HG02642 (cell line): Measurements from ENCODE around the gene LMAN2.
"Not testable (repeated sequence)": the region's sequence is repeated elsewhere in the genome, so short reads cannot be mapped to it uniquely, and the experiment has no call there.

Experiments
- ATAC-seq: cut with Tn5 transposase; IDR thresholded peaks from one replicate; pipeline ENCODE4 v1.9.1; 2021; ENCODE audit warnings: mild to moderate bottlenecking; ENCODE audit not compliant: unreplicated experiment, poor library complexity

The LMAN2 gene

DNA sequence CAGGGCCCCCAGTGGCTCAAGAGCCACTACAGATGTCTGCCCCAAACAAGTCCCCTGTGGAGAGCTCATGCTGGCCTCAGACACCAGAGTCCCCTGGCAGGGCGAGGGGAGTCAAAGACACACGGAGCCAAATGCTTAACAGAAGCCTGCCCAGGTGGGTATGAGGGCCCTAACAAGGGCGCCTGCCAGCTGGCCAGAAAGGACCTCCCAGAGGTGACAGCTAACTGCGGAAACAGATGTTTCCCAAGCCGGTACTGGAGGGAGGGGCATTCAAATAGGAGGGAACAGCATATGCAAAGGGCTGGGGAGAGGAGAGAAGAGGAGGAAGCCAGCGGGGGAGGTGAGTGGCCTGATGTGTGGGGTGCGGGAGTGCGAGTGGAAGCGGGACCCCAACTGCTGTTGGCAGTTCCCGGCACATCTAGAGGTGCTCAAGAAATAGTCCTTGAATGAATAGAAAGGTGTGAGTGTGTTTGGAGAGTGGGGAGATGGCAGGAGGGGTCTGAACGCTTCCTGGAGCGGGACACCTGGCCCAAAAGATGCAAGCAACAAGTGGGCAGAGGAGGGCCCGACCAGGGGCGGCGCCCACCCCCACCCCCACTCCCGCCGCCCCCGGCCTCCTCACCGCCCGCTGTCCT, 40.6 kb downstream of the LMAN2 start:
- ATAC-seq = no peak

DNA sequence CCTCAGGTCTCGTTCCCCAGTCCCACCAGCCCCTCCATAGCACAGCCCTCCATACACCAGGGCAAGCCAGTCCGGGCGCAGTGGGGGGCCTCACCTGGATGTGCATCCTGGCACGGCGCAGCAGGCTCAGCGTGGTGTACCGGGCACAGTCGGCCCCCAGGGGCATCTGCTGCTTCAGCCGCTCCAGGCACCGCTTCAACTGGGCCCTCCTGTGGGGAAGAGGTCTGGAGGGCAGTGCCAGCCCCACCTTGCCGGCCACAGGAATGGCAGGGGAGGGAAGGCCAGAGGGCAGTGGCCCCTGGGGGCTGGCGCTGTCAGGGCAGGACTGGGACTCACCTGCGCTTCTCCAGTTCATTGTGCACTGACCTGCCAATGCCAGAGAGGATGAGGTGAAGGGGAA, 41.1 kb downstream of the LMAN2 start:
- ATAC-seq = no peak

DNA sequence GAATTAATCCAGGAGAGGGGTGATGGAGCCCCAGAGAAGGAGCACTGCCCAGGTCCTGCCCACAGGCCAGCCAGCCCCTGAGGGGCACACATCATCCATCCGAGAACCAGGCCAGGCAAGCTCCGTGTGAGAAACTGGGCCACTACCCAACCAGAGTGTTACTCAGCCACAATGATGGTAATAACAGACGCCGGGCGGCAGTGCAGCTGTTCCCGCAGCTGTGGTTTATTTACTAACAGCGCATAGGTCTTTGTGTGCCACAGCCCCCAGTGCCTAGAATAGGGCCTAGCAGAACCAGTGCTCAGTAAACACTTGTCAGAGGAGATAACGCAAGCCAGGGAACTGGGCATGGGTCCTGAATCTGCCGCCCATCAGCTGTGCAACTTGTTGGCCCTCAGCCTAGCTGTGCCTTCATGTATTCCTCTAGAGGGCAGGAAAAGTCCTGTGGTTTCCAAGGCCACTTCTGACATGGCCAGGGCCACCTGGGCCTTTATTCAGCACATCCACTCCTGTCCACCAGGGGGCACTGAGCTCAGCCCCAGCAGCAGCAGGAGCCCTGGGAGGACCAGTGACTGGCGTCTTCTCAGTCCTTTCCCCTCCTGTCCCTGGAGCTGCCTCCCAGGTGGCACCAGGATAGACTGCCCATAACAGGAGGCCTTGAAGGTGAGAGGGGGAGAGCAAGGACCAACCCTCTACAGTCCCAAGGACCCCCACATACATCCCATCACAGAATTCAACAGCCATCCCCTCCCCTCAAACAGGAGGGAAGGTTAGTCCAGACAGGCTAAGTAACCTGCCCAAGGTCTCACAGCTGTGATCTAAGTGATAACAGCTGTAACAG, 41.9 kb downstream of the LMAN2 start:
- no peak for ATAC-seq

DNA sequence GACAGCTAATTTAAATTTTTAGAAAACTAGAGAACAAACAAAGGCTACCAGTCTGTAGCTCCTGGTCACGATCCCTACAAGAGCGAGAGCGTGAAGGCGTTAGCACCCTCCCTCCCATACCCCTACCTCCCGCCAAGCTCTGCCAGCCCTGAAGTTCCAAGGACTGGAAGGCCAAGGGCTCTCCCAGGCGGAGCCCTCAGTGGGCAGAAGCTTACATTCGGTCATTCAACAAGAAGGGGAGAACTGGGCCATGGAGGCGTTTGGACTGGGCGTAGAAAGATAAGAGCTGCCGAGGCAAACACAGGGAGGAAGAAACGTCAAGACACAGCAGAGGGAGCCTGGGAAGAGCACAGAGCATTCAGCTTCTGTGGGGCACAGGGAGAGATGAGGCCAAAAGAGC, 42.7 kb downstream of the LMAN2 start:
- no peak for ATAC-seq

DNA sequence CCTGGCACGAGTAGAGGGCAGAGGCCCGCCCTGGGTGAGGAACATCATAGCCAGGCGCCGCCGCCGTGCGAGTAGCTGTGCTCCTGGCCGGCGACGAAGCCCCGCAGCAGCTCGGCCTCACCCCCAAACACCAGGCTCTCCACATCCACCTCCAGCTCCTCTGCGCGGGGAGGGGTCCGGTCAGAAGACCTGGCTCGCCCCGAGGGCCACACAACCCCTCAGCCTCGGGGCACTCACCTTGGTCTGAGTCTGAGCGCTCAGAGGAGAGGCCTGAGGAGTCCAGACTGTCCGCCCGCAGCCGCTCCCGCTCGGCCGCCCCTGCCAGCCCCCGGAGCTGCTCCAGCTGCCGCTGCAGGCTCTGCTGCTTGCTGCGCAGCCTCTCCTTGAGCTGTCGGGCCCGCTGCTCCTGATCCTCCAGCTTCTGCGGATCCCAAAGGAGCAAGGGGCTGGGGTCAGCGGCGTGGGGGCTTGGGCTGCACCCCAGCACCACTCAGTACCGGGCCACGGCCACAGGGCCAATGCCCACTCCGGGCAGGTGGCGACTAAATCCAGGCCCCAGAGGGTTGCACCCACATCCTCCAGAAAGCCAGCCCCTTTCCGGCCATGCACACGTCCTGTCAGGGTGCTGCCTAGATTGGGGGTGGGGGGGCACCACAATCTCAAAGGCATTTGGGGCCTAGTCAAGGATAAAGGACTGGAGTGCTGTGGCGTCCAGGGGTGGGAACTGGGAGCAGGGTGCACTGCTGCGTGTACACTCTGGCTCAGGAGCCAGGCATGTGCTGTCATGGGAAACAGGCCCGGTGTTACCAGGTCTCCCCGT, 43.7 kb downstream of the LMAN2 start:
- ATAC-seq = no peak

DNA sequence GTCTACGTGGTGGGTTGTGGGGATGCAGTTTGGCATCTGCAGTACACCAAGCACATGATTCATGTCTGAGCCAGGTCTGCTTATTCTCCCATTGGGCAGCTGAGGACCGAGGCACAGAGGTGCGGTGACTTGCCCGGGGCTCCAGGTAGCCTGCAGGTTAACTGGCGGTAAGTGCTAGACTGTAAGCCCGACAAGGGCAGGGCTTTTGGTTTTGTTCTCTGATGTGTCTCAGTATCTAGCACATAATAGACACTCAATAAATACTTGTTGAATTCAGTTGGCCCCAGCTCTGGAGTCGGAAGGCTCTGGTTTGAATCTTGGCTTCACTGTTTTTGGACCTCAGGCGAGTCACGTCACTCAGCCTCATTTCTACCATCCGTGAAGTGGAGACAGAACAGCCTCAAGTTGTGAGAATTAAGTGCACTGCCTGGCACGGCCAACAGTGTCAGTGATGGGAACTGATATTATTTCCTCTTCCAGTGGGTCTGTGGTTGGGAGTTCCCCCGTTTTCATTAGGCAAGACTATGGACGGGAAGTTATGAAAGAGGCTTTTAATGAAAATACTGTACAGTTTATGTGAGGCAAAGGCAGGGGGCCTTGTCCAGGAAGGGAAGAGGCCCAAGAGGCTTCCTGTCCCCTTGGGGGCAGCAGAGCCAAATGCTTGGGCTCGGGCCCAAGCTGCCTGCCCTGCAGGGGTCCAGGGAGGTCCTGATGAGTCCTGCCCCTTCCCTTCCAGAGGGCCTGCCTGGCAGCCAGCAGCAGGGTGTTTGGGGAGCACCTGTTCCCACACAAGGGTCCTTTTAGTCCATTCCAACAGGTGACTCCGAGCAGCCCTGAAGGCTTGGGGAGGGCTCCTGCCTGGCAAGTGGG, 44.6 kb downstream of the LMAN2 start:
- no peak for ATAC-seq

DNA sequence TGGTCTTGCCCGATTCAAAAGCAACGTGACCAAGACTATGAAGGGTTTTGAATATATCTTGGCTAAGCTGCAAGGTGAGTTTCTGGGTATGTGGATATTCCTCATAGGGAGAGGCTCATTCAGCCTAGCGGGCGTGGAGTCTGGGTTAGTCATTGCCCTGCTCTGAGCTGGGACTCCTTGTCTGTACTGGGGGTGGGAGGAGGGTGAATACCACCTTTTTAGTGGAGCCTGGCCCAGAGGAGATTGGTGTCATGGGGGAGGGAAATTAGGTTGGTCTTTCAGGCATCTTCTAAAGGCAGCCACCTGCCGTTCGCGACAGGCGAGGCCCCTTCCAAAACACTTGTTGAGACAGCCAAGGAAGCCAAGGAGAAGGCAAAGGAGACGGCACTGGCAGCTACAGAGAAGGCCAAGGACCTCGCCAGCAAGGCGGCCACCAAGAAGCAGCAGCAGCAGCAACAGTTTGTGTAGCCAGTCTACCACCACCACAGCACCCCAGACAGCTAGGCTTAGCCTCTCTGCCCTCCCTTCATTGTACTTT, 45.3 kb downstream of the LMAN2 start:
- ATAC-seq = not testable (repeated sequence)

DNA sequence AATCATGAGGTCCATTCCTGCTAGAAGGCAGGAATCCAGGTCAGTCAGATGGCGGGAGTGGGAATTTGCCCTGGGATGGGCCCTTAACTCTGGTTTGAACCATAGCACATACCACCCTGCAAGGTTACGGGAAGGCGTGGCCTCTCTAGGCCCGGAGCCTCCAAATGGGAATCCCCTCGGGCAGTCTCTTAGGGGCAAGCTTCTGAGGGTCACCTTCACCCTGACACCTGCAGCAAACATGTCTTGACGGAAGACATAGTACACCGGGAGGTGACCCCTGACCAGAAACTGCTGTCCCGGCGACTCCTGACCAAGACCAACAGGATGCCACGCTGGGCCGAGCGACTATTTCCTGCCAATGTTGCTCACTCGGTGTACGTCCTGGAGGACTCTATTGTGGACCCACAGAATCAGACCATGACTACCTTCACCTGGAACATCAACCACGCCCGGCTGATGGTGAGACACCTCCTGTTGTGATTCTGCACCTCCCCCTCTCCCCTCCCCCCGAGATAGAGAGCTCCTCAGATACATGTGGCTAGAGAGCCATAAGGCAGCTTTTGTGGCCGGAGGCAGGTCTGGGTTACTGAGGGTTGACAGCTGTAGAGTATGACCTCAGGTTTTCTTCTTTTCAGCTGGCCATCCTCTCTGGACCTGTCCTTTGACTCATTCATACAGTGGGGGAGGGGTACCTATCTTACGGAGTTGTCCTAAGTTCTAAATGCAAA, 46.9 kb downstream of the LMAN2 start:
- no peak for ATAC-seq

DNA sequence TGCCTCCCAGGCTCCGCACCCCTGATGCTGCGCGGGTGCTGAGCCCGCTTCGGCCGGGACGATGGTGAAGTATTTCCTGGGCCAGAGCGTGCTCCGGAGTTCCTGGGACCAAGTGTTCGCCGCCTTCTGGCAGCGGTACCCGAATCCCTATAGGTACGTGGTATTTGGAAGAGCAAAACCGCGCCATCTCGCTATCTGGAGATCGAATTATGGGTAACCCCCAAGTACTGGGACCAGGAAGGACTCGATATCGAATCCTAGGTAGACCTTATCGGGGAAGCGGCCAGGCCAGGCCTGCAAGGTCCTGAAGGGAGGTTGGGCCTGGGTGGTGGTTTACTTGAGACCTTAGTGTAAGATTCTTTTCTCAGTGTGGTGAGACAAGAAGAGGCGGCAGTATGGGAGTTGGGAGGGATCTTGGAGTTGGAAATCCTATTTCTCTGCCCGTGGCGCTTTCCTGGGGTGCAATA, 47.5 kb downstream of the LMAN2 start:
- ATAC-seq = peak; percentile 3

DNA sequence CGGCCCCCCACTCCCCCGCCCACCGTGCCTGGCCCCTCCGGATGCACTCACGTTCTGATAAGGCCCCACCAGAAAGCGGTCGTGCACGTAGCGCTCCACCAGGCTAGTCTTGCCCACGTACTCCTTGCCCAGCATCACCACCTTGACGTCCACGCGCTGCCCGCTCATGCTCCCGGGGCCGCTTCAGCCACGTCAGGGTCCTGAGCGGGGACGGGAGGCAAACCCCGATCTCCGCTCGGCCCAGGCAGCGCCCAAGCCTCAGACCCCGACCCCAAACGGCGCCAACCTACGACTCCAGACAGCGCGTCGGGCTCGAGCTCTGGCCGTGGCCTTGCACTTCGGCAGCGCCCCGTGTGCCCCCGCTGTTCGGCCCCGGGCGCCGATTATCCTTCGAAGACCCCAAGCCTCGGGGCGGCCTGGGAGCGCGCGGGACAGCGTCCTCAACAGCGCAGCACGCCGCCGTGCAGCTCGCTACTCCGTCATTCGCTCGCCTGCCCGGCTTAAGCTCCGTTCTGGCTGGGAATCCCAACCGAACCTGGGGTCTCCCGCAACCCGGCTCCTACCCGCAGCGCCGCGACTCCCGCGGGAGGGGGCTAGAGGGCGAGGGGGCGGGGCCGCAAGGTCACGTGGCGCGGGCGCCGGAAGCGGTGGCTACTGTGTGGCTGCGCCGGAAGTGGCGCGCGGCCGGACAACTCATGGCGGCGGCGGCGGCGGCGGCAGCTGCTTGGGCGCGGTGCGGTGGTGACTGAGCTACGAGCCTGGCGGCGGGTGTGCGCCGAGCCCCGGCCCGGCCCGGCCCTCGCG, 48.1 kb downstream of the LMAN2 start, which contains the start of the genes PRELID1 and RAB24:
TSS of gene PRELID1 (plus strand) at position 679 of the 804 bp plus-strand sequence. CDS start 187 bp downstream, outside the sequence.
TSS of gene RAB24 (minus strand) at position 599 of the 804 bp plus-strand sequence. CDS start at position 168, 431 bp downstream.
- peak; percentile 69 for ATAC-seq

DNA sequence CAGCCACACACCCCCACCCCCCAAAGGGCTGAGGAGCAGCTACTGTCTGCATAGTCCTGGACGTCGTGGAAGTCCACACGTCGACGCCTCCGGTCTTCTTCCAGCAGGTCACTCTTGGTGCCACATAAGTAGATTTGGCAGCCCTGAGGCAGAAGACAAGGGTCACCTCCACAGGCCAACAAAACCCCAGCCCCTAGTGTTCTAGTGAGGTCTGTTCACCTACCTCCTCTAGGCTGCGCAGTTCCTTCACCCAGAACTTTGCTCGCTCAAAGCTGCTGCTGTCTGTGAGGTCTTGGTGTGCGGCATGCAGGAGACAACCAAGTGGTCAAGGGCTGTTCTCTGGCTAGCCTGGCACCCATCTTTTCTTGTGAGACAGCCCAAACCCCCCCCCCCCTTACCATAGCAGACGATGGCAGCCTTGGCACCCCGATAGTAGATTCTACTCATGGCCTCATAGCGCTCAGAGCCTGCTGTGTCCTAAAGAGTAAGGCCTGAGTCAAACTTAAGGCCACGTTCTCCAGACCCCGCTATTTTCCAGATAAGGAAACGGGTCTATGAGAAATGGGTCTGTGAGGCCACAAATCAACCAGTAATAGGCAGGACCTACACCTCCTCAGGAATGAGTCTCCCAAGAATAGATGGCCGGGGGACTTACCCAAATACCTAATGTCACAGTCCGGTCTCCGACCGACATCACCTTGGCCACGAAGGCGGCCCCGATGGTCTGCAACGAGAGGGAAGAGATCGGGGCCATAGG, 48.9 kb downstream of the LMAN2 start:
- no peak for ATAC-seq

DNA sequence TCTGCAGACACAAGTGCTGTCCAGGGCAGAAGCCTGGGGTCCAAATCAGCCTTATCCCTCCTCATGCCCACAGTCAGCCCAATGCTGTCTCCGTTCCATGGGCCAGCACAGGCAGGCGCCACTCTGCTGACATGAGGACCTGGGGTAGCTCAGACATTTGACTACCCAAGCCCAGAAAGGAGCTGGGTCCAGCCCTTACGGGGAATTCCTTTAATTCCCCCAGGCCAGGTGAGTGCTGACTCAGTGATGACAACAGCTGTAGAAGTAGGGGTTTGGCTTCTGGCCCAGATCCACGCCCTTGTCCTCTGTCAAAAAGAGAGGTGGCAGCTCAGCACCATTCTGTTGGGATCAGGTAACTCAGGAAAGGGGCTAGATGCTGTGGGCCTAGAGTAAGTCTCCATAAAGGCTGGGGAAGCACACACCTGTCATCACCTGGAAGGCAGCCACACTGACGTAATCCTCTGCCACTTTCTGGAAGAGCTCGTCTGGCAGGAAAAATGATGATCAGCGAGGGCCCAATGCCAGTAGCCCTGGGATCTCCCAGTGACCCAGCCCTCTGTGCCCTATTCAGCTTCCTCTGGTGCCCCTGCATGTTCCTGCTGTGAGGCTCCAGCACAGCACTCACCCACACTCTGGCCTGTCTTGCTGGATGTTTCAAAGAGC, 49.8 kb downstream of the LMAN2 start:
- no peak for ATAC-seq

DNA sequence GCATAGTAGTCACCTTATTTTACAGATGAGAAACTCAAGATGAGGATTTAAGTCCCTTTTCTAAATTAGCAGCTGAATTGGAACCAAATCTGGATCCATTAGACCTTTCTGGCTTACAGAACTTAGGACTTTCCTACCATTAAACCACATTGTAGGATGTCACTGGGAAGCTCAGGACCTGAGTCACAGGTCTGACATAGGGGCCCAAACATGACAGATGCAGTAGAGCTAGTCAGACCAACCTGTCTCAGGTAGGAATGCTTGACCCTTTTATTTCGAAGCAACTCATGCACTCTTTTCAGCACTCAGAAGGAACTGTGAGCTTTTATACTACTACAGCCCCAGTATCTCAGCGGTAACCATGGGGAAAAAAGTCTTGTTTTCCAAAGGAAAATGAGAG, 50.5 kb downstream of the LMAN2 start:
- ATAC-seq = no peak

DNA sequence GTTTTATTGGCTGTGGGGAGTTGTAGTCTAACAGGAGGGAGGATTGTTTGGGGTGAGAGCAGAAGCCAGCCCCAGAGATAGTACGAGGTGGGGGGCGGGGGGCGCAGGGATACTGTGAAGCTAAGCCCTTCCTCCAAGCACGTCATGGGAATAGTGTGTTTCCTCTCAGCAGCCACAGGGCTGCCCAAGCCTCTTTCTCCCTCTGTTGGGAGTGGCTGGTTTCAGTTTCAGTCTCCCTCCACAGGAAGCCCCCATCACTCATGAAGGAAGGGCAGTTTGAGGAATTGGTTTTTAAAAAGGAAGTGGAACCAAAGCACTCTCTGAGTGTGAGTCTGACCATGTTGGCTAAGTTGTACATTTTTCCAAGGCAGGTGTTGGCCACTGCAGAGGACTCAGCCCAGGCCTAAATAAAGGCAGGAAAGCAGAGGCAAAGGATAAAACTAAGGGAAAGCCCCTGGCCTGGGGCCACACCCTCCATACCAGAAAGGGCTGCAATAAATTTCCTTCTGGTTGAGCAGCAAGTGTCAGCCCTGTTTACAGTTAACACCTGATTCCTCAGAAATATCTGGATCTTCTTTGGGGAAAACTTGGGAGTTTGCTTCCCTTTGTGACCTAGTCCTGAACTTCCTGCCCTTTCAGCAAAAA, 51.1 kb downstream of the LMAN2 start:
- no peak for ATAC-seq

DNA sequence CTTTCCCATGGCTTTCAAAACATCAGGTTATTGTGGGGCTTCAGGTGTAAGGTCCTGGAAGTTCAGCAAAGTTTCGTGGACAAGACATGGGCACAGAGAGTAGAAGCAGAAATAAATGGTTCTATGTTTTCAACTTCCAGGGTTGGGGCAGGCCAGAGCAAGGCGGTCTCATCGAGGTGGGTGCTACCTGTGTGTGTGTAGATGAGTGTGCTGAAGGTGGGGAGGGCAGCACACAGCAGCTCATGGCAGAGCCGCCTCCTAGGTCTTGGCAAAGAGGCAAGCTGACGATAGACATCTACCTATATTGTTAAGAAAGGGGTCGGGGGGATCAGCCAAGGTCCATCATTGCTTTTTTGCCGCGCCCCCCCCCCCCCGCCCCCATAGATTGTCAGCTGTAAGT, 51.8 kb downstream of the LMAN2 start:
- ATAC-seq = no peak

DNA sequence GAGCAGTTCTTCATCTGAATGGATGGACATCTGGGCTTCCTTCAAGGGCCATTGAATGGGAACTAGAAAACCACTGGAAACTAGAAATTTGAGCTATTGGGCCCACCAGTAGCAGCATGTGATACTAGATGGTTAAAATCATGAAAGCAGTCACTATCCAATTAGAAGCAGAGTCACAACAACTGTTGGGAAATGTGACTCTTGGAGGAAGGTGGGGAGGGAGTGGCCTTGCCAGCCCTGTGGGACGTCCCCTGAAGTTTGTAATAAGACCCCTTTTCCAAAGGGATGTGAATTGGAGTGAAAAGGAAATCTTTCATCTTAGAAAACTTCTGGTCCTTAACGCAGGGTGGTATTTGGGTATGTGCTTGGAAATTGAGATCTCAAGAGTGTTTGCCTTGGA, 53.5 kb downstream of the LMAN2 start:
- ATAC-seq = no peak
